ENCODE results near the gene FRMD8. TPM values are rescaled to one million over a fixed set of nuclear protein-coding genes. Genes with fewer than 3 reads are reported as not detected.

The FRMD8 gene
- total and polyA plus RNA-seq, 9 of the 15 experiments (the other 6 are each of a cell fraction or from before 2014, with no cell fraction given): 4.5 to 54.5 (median 15.8) TPM

GRCh38 chr11:65425105-65425970 is 38.9 kb downstream of the FRMD8 start (continued):
- TF ChIP-seq ZBTB5 (IDR thresholded peaks at IDR 0.05) (no peak), RBM15 (IDR thresholded peaks at IDR 0.05; ENCODE audit: insufficient read depth, low read length) (no peak), MTA2 (IDR thresholded peaks at IDR 0.05; ENCODE audit: low read depth) (no peak), RBM14 (IDR thresholded peaks at IDR 0.05; ENCODE audit: borderline replicate concordance, insufficient read depth, low read depth, low read length) (no peak), NELFE (IDR thresholded peaks at IDR 0.05; ENCODE audit: insufficient read depth, insufficient read length) (no peak), GMEB1 (CRISPR knock-in tag; IDR thresholded peaks at IDR 0.05) (no peak), MEF2D (tag; conservative IDR thresholded peaks at IDR 0.05; ENCODE audit: low read depth) (no peak), CUX1 (CRISPR knock-in tag; IDR thresholded peaks at IDR 0.05) (0 out of 2 replicates have a peak, but pooled peaks have one; percentile 7), CBFB (CRISPR knock-in tag; IDR thresholded peaks at IDR 0.05) (no peak), PPARD (CRISPR knock-in tag; IDR thresholded peaks at IDR 0.05) (no peak), ZNF280A (IDR thresholded peaks at IDR 0.05; ENCODE audit: low read depth, partially characterized antibody) (no peak), ZNF431 (CRISPR knock-in tag; IDR thresholded peaks at IDR 0.05) (0 out of 2 replicates have a peak, but pooled peaks have one; percentile 30), HCFC1 (IDR thresholded peaks at IDR 0.05; ENCODE audit: low read depth, low read length) (no peak), MAFF (IDR thresholded peaks at IDR 0.05; ENCODE audit: low read length) (peak; percentile 39), KDM4B (IDR thresholded peaks at IDR 0.05; ENCODE audit: borderline replicate concordance in 2 of 2, low read depth in 1 of 2) (no peak), ZNF165 (CRISPR knock-in tag; IDR thresholded peaks at IDR 0.05; ENCODE audit: borderline replicate concordance) (no peak)

Measured in K562 (cell line).